CD14-positive monocyte (primary cell): Measurements from ENCODE around the gene CKAP4. TPM values are rescaled to one million over a fixed set of nuclear protein-coding genes. Genes with fewer than 3 reads are reported as not detected.

Experiments used
- DNase-seq, 3 donors: peaks; one replicate each; pipeline ENCODE4 v3.0.0-alpha.2; 2011 to 2022
- H2AFZ ChIP-seq: 2 replicates; pipeline ENCODE4 v1.6.0; 2012; ENCODE audit warnings: mild to moderate bottlenecking, low read depth, low read length, inconsistent platforms; ENCODE audit not compliant: insufficient read depth, poor library complexity, severe bottlenecking
- H3K27ac ChIP-seq, 2 donors: 1 replicate in 1 of 2; 2 replicates in 1 of 2; pipeline ENCODE4 v1.5.1; 2012 to 2013; ENCODE audit warnings: low read length in 2 of 2, control low read depth in 1 of 2, inconsistent platforms in 1 of 2, low read depth in 1 of 2, mild to moderate bottlenecking in 1 of 2
- H3K27me3 ChIP-seq, 2 donors: one replicate each; pipeline versions ENCODE4 v1.6.0 to v1.6.1; 2011 to 2013; ENCODE audit warnings: low read length in 2 of 2; ENCODE audit not compliant: control insufficient read depth in 2 of 2, insufficient read depth in 2 of 2
- H3K36me3 ChIP-seq, 2 donors: replicated peaks in 1 of 2; 1 replicate in 1 of 2; 2 replicates in 1 of 2; pipeline versions ENCODE4 v1.5.1 to v1.6.1; 2012 to 2013; ENCODE audit warnings: low read length in 2 of 2, control low read depth in 1 of 2, inconsistent platforms in 1 of 2, mild to moderate bottlenecking in 1 of 2; ENCODE audit not compliant: insufficient read depth in 2 of 2, control insufficient read depth in 1 of 2
- H3K4me1 ChIP-seq, 2 donors: 1 replicate in 1 of 2; 2 replicates in 1 of 2; pipeline versions ENCODE4 v1.5.1 to v1.6.1; 2012 to 2013; ENCODE audit warnings: low read length in 2 of 2, control low read depth in 1 of 2, inconsistent platforms in 1 of 2, mild to moderate bottlenecking in 1 of 2, moderate library complexity in 1 of 2; ENCODE audit not compliant: insufficient read depth in 2 of 2, control insufficient read depth in 1 of 2
- H3K4me2 ChIP-seq: replicated peaks from 2 replicates; pipeline ENCODE3; 2012; ENCODE audit warnings: low read length, moderate library complexity, mild to moderate bottlenecking; ENCODE audit not compliant: poor library complexity, severe bottlenecking; ENCODE audit errors: extremely low read depth
- H3K4me3 ChIP-seq, 3 experiments: fragments of 200-600 bp in 1 of 3; sonication (generic) in 1 of 3; replicated peaks in 1 of 3; 1 replicate in 2 of 3; 2 replicates in 1 of 3; pipeline ENCODE4 v1.5.1; 2011 to 2013; ENCODE audit warnings: low read length in 3 of 3, mild to moderate bottlenecking in 3 of 3, control low read depth in 2 of 3, low read depth in 2 of 3, inconsistent platforms in 1 of 3, moderate library complexity in 1 of 3
- H3K79me2 ChIP-seq: 2 replicates; pipeline ENCODE4 v1.6.0; 2012; ENCODE audit warnings: mild to moderate bottlenecking, control low read depth, inconsistent platforms, low read length, moderate library complexity; ENCODE audit not compliant: insufficient read depth
- H3K9ac ChIP-seq: 2 replicates; pipeline ENCODE4 v1.6.0; 2017; ENCODE audit warnings: low read length, mild to moderate bottlenecking; ENCODE audit not compliant: insufficient read depth, poor library complexity, severe bottlenecking
- H3K9me3 ChIP-seq, 2 donors: replicated peaks in 1 of 2; 1 replicate in 1 of 2; 2 replicates in 1 of 2; pipeline versions ENCODE4 v1.5.1 to v1.6.1; 2012 to 2013; ENCODE audit warnings: low read length in 2 of 2, control low read depth in 1 of 2; ENCODE audit not compliant: control insufficient read depth in 1 of 2, insufficient read depth in 1 of 2
- H4K20me1 ChIP-seq: 2 replicates; pipeline ENCODE4 v1.6.0; 2012; ENCODE audit warnings: mild to moderate bottlenecking, low read length, control low read depth, moderate library complexity; ENCODE audit not compliant: insufficient read depth
- H3K27ac Mint-ChIP-seq, 7 donors: one replicate each; pipeline ENCODE4 v1.8.0; 2020; ENCODE audit warnings: mild to moderate bottlenecking in 7 of 7, mixed read lengths in 7 of 7, moderate library complexity in 6 of 7, inconsistent platforms in 2 of 7
- H3K27me3 Mint-ChIP-seq, 3 donors: one replicate each; pipeline ENCODE4 v1.8.0; 2021 to 2022; ENCODE audit warnings: low read depth in 3 of 3, mild to moderate bottlenecking in 3 of 3, mixed read lengths in 3 of 3, moderate library complexity in 3 of 3, inconsistent platforms in 1 of 3
- H3K36me3 Mint-ChIP-seq, 2 donors: one replicate each; pipeline ENCODE4 v1.8.0; 2020; ENCODE audit warnings: mixed read lengths in 2 of 2, inconsistent platforms in 1 of 2, mild to moderate bottlenecking in 1 of 2
- H3K4me1 Mint-ChIP-seq: one replicate; pipeline ENCODE4 v1.8.0; 2020; ENCODE audit warnings: mild to moderate bottlenecking, mixed read lengths
- H3K4me3 Mint-ChIP-seq, 2 donors: one replicate each; pipeline ENCODE4 v1.8.0; 2020; ENCODE audit warnings: mild to moderate bottlenecking in 2 of 2, mixed read lengths in 2 of 2, moderate library complexity in 1 of 2
- H3K9me3 Mint-ChIP-seq, 7 donors: one replicate each; pipeline ENCODE4 v1.8.0; 2020 to 2022; ENCODE audit warnings: mixed read lengths in 7 of 7, mild to moderate bottlenecking in 6 of 7, moderate library complexity in 6 of 7, inconsistent platforms in 2 of 7
- WGBS: methylation state at CpG from one replicate; pipeline ENCODE4 v1.1.5; 2013; ENCODE audit warnings: missing lambda C conversion rate; ENCODE audit not compliant: insufficient coverage; 5-methylcytosine and 5-hydroxymethylcytosine counted together
- intact Hi-C, 2 donors: fragments of 100-400 bp; cut with micrococcal nuclease; formaldehyde crosslinking; loops; one replicate each; pipeline versions ENCODE4 v1.15.0 to v1.15.1; 2023
- polyA plus RNA-seq, 3 donors: library from polyadenylated mRNA; depleted of rRNA in 1 of 3; unstranded in 2 of 3; stranded (reverse) in 1 of 3; fragments of 300-500 nt in 2 of 3; fragments of >200 nt in 1 of 3; fragmentation: Illumina TruSeq in 2 of 3; gene quantifications; 1 replicate in 2 of 3; 2 replicates in 1 of 3; pipeline ENCODE4 v1.2.3, GENCODE V29; 2012 to 2021
- TF ChIP-seq, protein P1 (sequence below): fragments of 200-600 bp; IDR thresholded peaks from one replicate; pipeline ENCODE4 v1.8.0; 2022; ENCODE audit warnings: antibody characterized with exemption, mild to moderate bottlenecking

Gene CKAP4
- polyA plus RNA-seq, 3 donors, result 46.9 to 59.4 (median 55.9) TPM

DNA sequence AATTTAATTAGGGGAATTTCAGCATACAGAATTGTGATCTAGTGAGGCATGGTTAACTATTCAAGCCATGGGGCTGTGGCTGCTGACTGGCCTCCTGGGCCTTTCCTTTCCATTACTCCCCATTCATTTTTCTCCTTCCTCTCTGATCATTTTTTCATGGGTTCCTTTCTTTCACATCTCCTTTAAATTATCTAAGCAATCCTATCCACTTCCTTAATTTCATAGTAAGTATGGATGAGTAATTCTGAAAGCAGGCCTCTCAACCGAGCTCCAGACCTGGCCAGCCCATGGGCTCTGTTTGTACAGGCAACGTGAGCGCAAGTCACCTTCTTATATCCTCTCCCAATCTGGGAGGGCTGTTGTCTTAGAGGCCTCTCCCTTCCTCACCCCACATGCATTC, 13.4 kb downstream of the CKAP4 start:
- intact Hi-C loops, result no loop called here
- Mint-ChIP-seq H3K4me3 (peak overlapping the region in 1 of 2 donors; percentile 17), H3K36me3 (peaks cover 36 to 54% of the 10 kb centered on the region in 2 donors), H3K4me1 (peaks cover 47% of the 10 kb centered on the region), H3K27me3 (peaks cover 4 to 13% (median 10%) of the 10 kb centered on the region in 3 donors), H3K27ac (peak overlapping the region; percentile 44 to 87 (median 74)), H3K9me3 (peaks cover 0 to 8% (median 7%) of the 10 kb centered on the region in 7 donors)
- Histone ChIP-seq H3K36me3 (peaks cover 16 to 28% of the 10 kb centered on the region in 2 donors), H4K20me1 (peaks cover 37% of the 10 kb centered on the region), H3K4me1 (peaks cover 22 to 30% of the 10 kb centered on the region in 2 donors), H3K4me2 (no peak overlapping the region), H3K27ac (peak overlapping the region; percentile 7 to 60), H2AFZ (no peak overlapping the region), H3K27me3 (no peaks in the 10 kb centered on the region), H3K9me3 (peaks cover 0 to 4% of the 10 kb centered on the region in 2 donors), H3K9ac (no peak overlapping the region), H3K79me2 (peaks cover 17% of the 10 kb centered on the region), H3K4me3 (no peak overlapping the region)
- DNase-seq, result peak; percentile 54 to 76 (median 63)
- TF ChIP-seq, protein P1, sequence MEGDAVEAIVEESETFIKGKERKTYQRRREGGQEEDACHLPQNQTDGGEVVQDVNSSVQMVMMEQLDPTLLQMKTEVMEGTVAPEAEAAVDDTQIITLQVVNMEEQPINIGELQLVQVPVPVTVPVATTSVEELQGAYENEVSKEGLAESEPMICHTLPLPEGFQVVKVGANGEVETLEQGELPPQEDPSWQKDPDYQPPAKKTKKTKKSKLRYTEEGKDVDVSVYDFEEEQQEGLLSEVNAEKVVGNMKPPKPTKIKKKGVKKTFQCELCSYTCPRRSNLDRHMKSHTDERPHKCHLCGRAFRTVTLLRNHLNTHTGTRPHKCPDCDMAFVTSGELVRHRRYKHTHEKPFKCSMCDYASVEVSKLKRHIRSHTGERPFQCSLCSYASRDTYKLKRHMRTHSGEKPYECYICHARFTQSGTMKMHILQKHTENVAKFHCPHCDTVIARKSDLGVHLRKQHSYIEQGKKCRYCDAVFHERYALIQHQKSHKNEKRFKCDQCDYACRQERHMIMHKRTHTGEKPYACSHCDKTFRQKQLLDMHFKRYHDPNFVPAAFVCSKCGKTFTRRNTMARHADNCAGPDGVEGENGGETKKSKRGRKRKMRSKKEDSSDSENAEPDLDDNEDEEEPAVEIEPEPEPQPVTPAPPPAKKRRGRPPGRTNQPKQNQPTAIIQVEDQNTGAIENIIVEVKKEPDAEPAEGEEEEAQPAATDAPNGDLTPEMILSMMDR, result no peak
- 49% methylated on average over 2 of the region's 3 CpGs for WGBS

DNA sequence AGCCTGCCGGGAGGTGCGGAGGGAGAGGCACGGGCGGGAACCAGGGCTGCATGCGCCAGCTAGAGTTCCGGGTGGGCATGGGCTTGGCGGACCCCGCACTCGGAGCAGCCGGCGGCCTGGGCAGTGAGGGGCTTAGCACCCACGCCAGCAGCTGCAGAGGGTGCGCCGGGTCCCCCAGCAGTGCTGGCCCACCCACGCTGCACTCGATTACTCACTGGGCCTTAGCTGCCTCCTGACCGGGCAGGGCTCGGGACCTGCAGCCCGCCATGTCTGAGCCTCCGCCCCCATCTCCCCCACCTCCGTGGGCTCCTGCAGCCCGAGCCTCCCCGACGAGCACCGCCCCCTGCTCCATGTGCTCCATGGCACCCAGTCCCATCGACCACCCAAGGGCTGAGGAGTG, 14.8 kb downstream of the CKAP4 start:
- Histone ChIP-seq H3K79me2 (peaks cover 3% of the 10 kb centered on the region), H3K27ac (no peak overlapping the region), H3K4me3 (no peak overlapping the region), H3K36me3 (peaks cover 2 to 14% of the 10 kb centered on the region in 2 donors), H3K9ac (no peak overlapping the region), H3K27me3 (no peaks in the 10 kb centered on the region), H4K20me1 (peaks cover 22% of the 10 kb centered on the region), H3K4me1 (peaks cover 33 to 39% of the 10 kb centered on the region in 2 donors), H3K9me3 (peaks cover 0 to 4% of the 10 kb centered on the region in 2 donors), H2AFZ (no peak overlapping the region), H3K4me2 (no peak overlapping the region)
- H3K36me3 Mint-ChIP-seq, result peaks cover 24 to 40% of the 10 kb centered on the region in 2 donors
- no peak for DNase-seq
- H3K4me3 Mint-ChIP-seq, result no peak overlapping the region
- peaks cover 55% of the 10 kb centered on the region for H3K4me1 Mint-ChIP-seq
- 98% methylated on average over 23 of the region's 26 CpGs for WGBS
- peaks cover 3 to 13% (median 10%) of the 10 kb centered on the region in 3 donors for H3K27me3 Mint-ChIP-seq
- H3K9me3 Mint-ChIP-seq, result peaks cover 0 to 8% (median 7%) of the 10 kb centered on the region in 7 donors
- TF ChIP-seq, protein P1, result no peak
- peak overlapping the region in 1 of 7 donors; percentile 31 for H3K27ac Mint-ChIP-seq
- intact Hi-C loops, result no loop called here
